Natural killer cell (primary cell): Measurements from ENCODE around the gene CACNA2D3. TPM values are rescaled to one million over a fixed set of nuclear protein-coding genes. Genes with fewer than 3 reads are reported as not detected.

Experiments used
- ATAC-seq, 3 donors: fragments of 150-1000 bp in 2 of 3; fragments of 200-7000 bp in 1 of 3; cut with Tn5 transposase; 1 replicate in 1 of 3; 2 replicates in 2 of 3; pipeline ENCODE4 v1.10.0; 2021; ENCODE audit warnings: mild to moderate bottlenecking in 2 of 3, moderate library complexity in 2 of 3
- DNase-seq, 2 donors: peaks; one replicate each; pipeline versions ENCODE4 v3.0.0 to v3.0.0-alpha.2; 2013 to 2021; ENCODE audit warnings: mixed read lengths in 1 of 2
- H3K27ac ChIP-seq: one replicate; pipeline ENCODE4 v1.5.1; 2013; ENCODE audit warnings: mild to moderate bottlenecking, low read length
- H3K27me3 ChIP-seq: one replicate; pipeline ENCODE4 v1.6.1; 2013; ENCODE audit warnings: low read length; ENCODE audit not compliant: control insufficient read depth, insufficient read depth
- H3K36me3 ChIP-seq: one replicate; pipeline ENCODE4 v1.6.1; 2013; ENCODE audit warnings: low read length; ENCODE audit not compliant: control insufficient read depth, insufficient read depth
- H3K4me1 ChIP-seq: one replicate; pipeline ENCODE4 v1.6.1; 2013; ENCODE audit warnings: low read length; ENCODE audit not compliant: control insufficient read depth, insufficient read depth
- H3K4me3 ChIP-seq: one replicate; pipeline ENCODE4 v1.5.1; 2013; ENCODE audit warnings: low read length
- H3K9me3 ChIP-seq: one replicate; pipeline ENCODE4 v1.6.1; 2013; ENCODE audit warnings: low read length; ENCODE audit not compliant: control insufficient read depth, insufficient read depth
- H3K27ac Mint-ChIP-seq, 2 donors: one replicate each; pipeline ENCODE4 v1.8.0; 2022; ENCODE audit warnings: mild to moderate bottlenecking in 2 of 2, mixed read lengths in 2 of 2, moderate library complexity in 1 of 2
- H3K27me3 Mint-ChIP-seq, 2 donors: one replicate each; pipeline ENCODE4 v1.8.0; 2022; ENCODE audit warnings: low read depth in 2 of 2, mixed read lengths in 2 of 2
- H3K36me3 Mint-ChIP-seq: one replicate; pipeline ENCODE4 v1.8.0; 2022; ENCODE audit warnings: mixed read lengths
- H3K4me1 Mint-ChIP-seq, 2 donors: one replicate each; pipeline ENCODE4 v1.8.0; 2022; ENCODE audit warnings: mixed read lengths in 2 of 2
- H3K4me3 Mint-ChIP-seq: one replicate; pipeline ENCODE4 v1.8.0; 2022; ENCODE audit warnings: mild to moderate bottlenecking, moderate library complexity, mixed read lengths
- H3K9me3 Mint-ChIP-seq, 2 donors: one replicate each; pipeline ENCODE4 v1.8.0; 2022; ENCODE audit warnings: mixed read lengths in 2 of 2
- WGBS: methylation state at CpG from one replicate; pipeline ENCODE4 v1.1.7; 2013; ENCODE audit warnings: missing lambda C conversion rate; ENCODE audit not compliant: insufficient coverage; 5-methylcytosine and 5-hydroxymethylcytosine counted together
- intact Hi-C: fragments of 100-400 bp; cut with micrococcal nuclease; formaldehyde crosslinking; loops from one replicate; pipeline ENCODE4 v1.14.2; 2022
- total RNA-seq, 4 donors: library from RNA; stranded (reverse); fragments of 120-200 nt in 1 of 4; gene quantifications; one replicate each; pipeline versions ENCODE4 v1.2.3 to v1.2.4, GENCODE V29; 2013 to 2022
- TF ChIP-seq, protein P1 (sequence below): fragments of 200-600 bp; IDR thresholded peaks from one replicate; pipeline ENCODE4 v1.8.0; 2022; ENCODE audit warnings: antibody characterized with exemption

Gene CACNA2D3
- total RNA-seq, 3 donors from 2014 or later (not counting 1 experiment from before 2014, with no cell fraction given) = 0.49 TPM; not detected in 2

DNA sequence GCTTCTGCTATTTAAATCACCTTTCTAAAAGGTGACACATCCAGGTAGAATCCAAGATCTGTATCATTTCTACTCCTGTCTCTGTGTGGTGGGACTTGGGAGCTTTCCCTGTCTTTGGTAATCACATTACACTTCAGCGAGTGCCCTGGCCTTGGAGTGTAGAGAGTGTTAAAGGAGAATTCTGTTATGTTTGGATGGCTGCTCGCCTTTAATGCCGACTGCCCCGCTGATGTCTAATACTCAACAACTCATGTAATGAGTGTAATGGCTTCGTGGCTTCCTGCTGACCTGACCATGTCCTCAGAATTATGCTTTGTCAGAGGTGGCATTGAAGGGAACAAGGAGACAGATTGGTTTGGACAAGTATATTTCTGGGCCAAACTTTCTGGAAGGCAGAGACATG, 871.8 kb downstream of the CACNA2D3 start:
- H3K4me3 Mint-ChIP-seq = no peak overlapping the region
- TF ChIP-seq, protein P1, sequence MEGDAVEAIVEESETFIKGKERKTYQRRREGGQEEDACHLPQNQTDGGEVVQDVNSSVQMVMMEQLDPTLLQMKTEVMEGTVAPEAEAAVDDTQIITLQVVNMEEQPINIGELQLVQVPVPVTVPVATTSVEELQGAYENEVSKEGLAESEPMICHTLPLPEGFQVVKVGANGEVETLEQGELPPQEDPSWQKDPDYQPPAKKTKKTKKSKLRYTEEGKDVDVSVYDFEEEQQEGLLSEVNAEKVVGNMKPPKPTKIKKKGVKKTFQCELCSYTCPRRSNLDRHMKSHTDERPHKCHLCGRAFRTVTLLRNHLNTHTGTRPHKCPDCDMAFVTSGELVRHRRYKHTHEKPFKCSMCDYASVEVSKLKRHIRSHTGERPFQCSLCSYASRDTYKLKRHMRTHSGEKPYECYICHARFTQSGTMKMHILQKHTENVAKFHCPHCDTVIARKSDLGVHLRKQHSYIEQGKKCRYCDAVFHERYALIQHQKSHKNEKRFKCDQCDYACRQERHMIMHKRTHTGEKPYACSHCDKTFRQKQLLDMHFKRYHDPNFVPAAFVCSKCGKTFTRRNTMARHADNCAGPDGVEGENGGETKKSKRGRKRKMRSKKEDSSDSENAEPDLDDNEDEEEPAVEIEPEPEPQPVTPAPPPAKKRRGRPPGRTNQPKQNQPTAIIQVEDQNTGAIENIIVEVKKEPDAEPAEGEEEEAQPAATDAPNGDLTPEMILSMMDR = no peak
- intact Hi-C loops = no loop called here

DNA sequence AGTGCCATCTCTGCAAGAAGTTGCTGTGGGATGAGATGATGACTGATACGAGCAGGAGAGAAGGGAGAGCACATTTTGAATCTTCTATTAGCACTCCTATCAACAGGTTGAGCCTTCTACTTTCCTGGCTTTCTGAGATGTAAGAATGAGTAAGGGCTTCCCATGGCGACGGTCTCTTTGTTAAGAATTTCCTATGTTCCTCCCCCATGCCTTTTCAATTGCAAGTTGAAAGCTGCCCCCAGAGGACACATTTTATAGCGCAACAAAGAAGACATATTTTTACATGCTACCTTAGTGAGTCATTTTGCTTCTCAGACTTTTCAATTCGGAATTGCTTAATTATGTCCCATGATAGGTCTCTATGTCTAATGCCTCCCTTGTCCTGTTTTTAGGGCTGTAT, 876.8 kb downstream of the CACNA2D3 start:
- Histone ChIP-seq H3K9me3 (no peaks in the 10 kb centered on the region), H3K27ac (no peak overlapping the region), H3K4me3 (no peak overlapping the region), H3K4me1 (no peaks in the 10 kb centered on the region), H3K36me3 (no peaks in the 10 kb centered on the region), H3K27me3 (no peaks in the 10 kb centered on the region)
- no peak overlapping the region for H3K27ac Mint-ChIP-seq
- H3K27me3 Mint-ChIP-seq = no peaks in the 10 kb centered on the region
- intact Hi-C loops = no loop called here
- TF ChIP-seq, protein P1 = no peak
- ATAC-seq = no peak
- no peaks in the 10 kb centered on the region for H3K4me1 Mint-ChIP-seq
- 34% methylated on average over 4 of the region's 5 CpGs for WGBS
- no peak for DNase-seq
- no peaks in the 10 kb centered on the region for H3K36me3 Mint-ChIP-seq
- no peak overlapping the region for H3K4me3 Mint-ChIP-seq
- H3K9me3 Mint-ChIP-seq = peaks cover 3 to 6% of the 10 kb centered on the region in 2 donors

More for the DNA sequence above, 871.8 kb downstream of the CACNA2D3 start:
- H3K9me3 Mint-ChIP-seq = peaks cover 0 to 5% of the 10 kb centered on the region in 2 donors
- no peaks in the 10 kb centered on the region for H3K36me3 ChIP-seq
- H3K9me3 ChIP-seq = no peaks in the 10 kb centered on the region
- no peak overlapping the region for H3K27ac Mint-ChIP-seq
- no peaks in the 10 kb centered on the region for H3K27me3 ChIP-seq
- H3K4me1 Mint-ChIP-seq = no peaks in the 10 kb centered on the region
- no peaks in the 10 kb centered on the region for H3K27me3 Mint-ChIP-seq
- H3K4me1 ChIP-seq = no peaks in the 10 kb centered on the region
- DNase-seq (no peak), ATAC-seq (no peak)
- H3K4me3 ChIP-seq = no peak overlapping the region
- H3K27ac ChIP-seq = no peak overlapping the region
- no peaks in the 10 kb centered on the region for H3K36me3 Mint-ChIP-seq
- 66% methylated on average over 5 of the region's 5 CpGs for WGBS

DNA sequence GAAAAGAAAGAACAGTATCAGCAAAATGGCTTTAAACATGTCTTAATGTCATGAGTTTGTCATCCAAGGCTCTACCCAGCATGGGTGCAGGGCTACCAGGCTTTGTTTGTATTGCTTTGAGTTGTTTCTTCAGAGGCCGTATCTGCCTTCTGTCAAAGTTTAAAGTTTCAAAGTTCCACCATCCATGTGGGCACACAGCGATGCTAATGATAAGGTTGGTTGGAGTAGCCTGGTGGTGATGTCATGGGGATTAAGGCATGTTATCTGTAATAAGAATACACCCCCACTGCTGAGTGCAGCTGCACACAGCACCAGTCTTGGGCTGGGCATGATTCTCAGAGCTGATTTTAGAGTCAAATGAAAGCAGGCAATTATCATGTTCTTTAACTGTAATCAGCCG, 877.5 kb downstream of the CACNA2D3 start:
- ATAC-seq = no peak
- H3K27me3 Mint-ChIP-seq = no peaks in the 10 kb centered on the region
- no peak overlapping the region for H3K27ac Mint-ChIP-seq
- Histone ChIP-seq H3K4me3 (no peak overlapping the region), H3K27me3 (no peaks in the 10 kb centered on the region), H3K36me3 (no peaks in the 10 kb centered on the region), H3K9me3 (no peaks in the 10 kb centered on the region), H3K27ac (no peak overlapping the region), H3K4me1 (no peaks in the 10 kb centered on the region)
- intact Hi-C loops = no loop called here
- no peaks in the 10 kb centered on the region for H3K36me3 Mint-ChIP-seq
- WGBS = 89% methylated on average over 3 of the region's 3 CpGs
- TF ChIP-seq, protein P1 = no peak
- DNase-seq = no peak
- H3K4me1 Mint-ChIP-seq = no peaks in the 10 kb centered on the region
- H3K9me3 Mint-ChIP-seq = peaks cover 3% of the 10 kb centered on the region in 2 donors
- no peak overlapping the region for H3K4me3 Mint-ChIP-seq

DNA sequence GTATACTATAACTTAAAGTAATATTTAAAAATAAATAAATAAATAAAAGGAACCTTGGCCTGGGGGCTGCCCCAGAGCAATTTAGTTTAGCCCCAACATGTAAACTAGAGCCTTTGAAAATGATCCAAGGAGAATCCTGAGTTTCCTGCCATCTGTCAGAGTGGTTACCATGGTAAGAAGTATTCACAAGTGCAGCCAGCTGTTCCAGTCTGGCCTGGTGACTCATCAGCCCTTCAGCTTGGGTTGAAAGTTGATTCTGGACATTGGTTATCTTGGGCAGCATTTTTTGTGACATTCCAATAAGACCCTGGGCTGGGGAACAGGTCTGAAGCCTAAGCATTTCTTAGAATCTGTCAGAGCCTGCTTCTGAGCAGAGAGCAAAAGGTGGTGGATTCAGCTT, 878.2 kb downstream of the CACNA2D3 start:
- Mint-ChIP-seq H3K36me3 (no peaks in the 10 kb centered on the region), H3K9me3 (peaks cover 3% of the 10 kb centered on the region in 2 donors), H3K27me3 (no peaks in the 10 kb centered on the region), H3K4me3 (no peak overlapping the region), H3K27ac (no peak overlapping the region), H3K4me1 (no peaks in the 10 kb centered on the region)
- Histone ChIP-seq H3K4me3 (no peak overlapping the region), H3K27ac (no peak overlapping the region), H3K9me3 (no peaks in the 10 kb centered on the region), H3K4me1 (no peaks in the 10 kb centered on the region), H3K36me3 (no peaks in the 10 kb centered on the region), H3K27me3 (no peaks in the 10 kb centered on the region)
- intact Hi-C loops = no loop called here
- TF ChIP-seq, protein P1 = no peak
- DNase-seq = no peak
- no peak for ATAC-seq
